Testis (tissue), 3 donors: ENCODE data around the gene CMTM7. TPM values are rescaled to one million over a fixed set of nuclear protein-coding genes. Genes with fewer than 3 reads are reported as not detected.
A peak's percentile ranks its signal among the peaks of the same experiment; 100 is the strongest.

Experiments used
- DNase-seq: peaks from one replicate; pipeline ENCODE4 v3.0.0-alpha.2; 2019
- H3K27ac ChIP-seq, 2 donors: fragments of 200-600 bp; sonication (generic); one replicate each; pipeline ENCODE4 v1.5.1; 2019
- H3K27me3 ChIP-seq: fragments of 200-600 bp; sonication (generic); one replicate; pipeline ENCODE4 v1.5.1; 2019
- H3K36me3 ChIP-seq: fragments of 200-600 bp; sonication (generic); one replicate; pipeline ENCODE4 v1.5.1; 2017; ENCODE audit warnings: low read depth; ENCODE audit errors: missing control alignments
- H3K4me1 ChIP-seq: fragments of 200-600 bp; sonication (generic); one replicate; pipeline ENCODE4 v1.5.1; 2019
- H3K4me3 ChIP-seq, 2 donors: fragments of 200-600 bp; sonication (generic); one replicate each; pipeline ENCODE4 v1.5.1; 2017 to 2019
- H3K9me3 ChIP-seq: fragments of 200-600 bp; sonication (generic); one replicate; pipeline ENCODE4 v1.5.1; 2017
- CTCF ChIP-seq, 3 experiments: fragments of 450-650 bp in 2 of 3; fragments of 200-600 bp in 1 of 3; sonication (generic) in 1 of 3; IDR thresholded peaks; one replicate each; pipeline ENCODE4 v1.5.1; 2016 to 2019; ENCODE audit warnings: antibody characterized with exemption in 3 of 3, mild to moderate bottlenecking in 2 of 3, moderate library complexity in 1 of 3
- POLR2A ChIP-seq: fragments of 450-650 bp; IDR thresholded peaks from one replicate; pipeline ENCODE4 v1.6.1; 2017; ENCODE audit warnings: antibody characterized with exemption, mild to moderate bottlenecking, moderate library complexity
- WGBS, 2 donors: methylation state at CpG; one replicate each; pipeline ENCODE4 v1.1.5; 2018; 5-methylcytosine and 5-hydroxymethylcytosine counted together
- intact Hi-C: fragments of 100-400 bp; cut with DNase I; formaldehyde crosslinking; loops from one replicate; pipeline ENCODE4 v1.15.1; 2023; ENCODE audit warnings: low total_unique reads
- polyA plus RNA-seq: library from polyadenylated mRNA; stranded (reverse); fragments of 350-450 nt; fragmentation: Illumina TruSeq; extraction: RNeasy Lipid Tissue Mini Kit (QIAGEN cat#74804); gene quantifications from one replicate; pipeline ENCODE4 v1.2.3, GENCODE V29; 2014; ENCODE audit warnings: low read depth, low replicate concordance; ENCODE audit not compliant: insufficient read depth
- total RNA-seq, 2 donors: library from RNA; depleted of rRNA; stranded (reverse); fragments of >200 nt; gene quantifications; one replicate each; pipeline ENCODE4 v1.2.3, GENCODE V29; 2016

CMTM7 gene
- total and polyA plus RNA-seq, 3 donors from 2014 or later: 15.0 to 40.9 (median 19.7) TPM

- no peak overlapping the region for H3K27ac ChIP-seq
- no peak for DNase-seq
- intact Hi-C loops: no loop called here
These were observed 6.9 kb downstream of the CMTM7 start for GRCh38 chr3:32398531-32398930.

GRCh38 chr3:32399030-32399620 lies 7.5 kb downstream of the CMTM7 start:
- no peak for DNase-seq
- H3K36me3 ChIP-seq: no peaks in the 10 kb centered on the region
- WGBS, 2 donors: 32 to 65% methylated on average over 2 of the region's 2 CpGs
- H3K4me3 ChIP-seq: no peak overlapping the region
- H3K9me3 ChIP-seq: no peaks in the 10 kb centered on the region
- no peak overlapping the region for H3K27ac ChIP-seq
- peaks cover 8% of the 10 kb centered on the region for H3K4me1 ChIP-seq
- no peaks in the 10 kb centered on the region for H3K27me3 ChIP-seq
- intact Hi-C loops: no loop called here
- TF ChIP-seq CTCF (IDR thresholded peaks at IDR 0.05): peak in 2 of 3 experiments; percentile 14 to 66
- TF ChIP-seq POLR2A: no peak

More at GRCh38 chr3:32398531-32398930, 6.9 kb downstream of the CMTM7 start:
- Histone ChIP-seq H3K9me3 (no peaks in the 10 kb centered on the region), H3K36me3 (no peaks in the 10 kb centered on the region), H3K27me3 (no peaks in the 10 kb centered on the region), H3K4me1 (peaks cover 8% of the 10 kb centered on the region), H3K4me3 (no peak overlapping the region)
- TF ChIP-seq POLR2A (no peak), CTCF (IDR thresholded peaks at IDR 0.05) (no peak)
- WGBS, 2 donors: 76% methylated on average over 10 of the region's 10 CpGs

GRCh38 chr3:32401126-32401525 lies 9.5 kb downstream of the CMTM7 start:
- intact Hi-C loops: no loop called here
- 10 to 15% methylated on average over 10 to 11 of the region's 11 CpGs for WGBS, 2 donors
- H3K4me3 ChIP-seq: peak overlapping the region; percentile 41 to 65
- peaks cover 8% of the 10 kb centered on the region for H3K4me1 ChIP-seq
- H3K36me3 ChIP-seq: no peaks in the 10 kb centered on the region
- TF ChIP-seq POLR2A: no peak
- no peak for TF ChIP-seq CTCF (IDR thresholded peaks at IDR 0.05)
- H3K9me3 ChIP-seq: no peaks in the 10 kb centered on the region
- H3K27ac ChIP-seq: peak overlapping the region; percentile 70 to 86
- DNase-seq: no peak
- no peaks in the 10 kb centered on the region for H3K27me3 ChIP-seq

GRCh38 chr3:32401556-32402081 lies 10.0 kb downstream of the CMTM7 start:
- intact Hi-C loops: no loop called here
- no peaks in the 10 kb centered on the region for H3K36me3 ChIP-seq
- no peaks in the 10 kb centered on the region for H3K9me3 ChIP-seq
- TF ChIP-seq CTCF (IDR thresholded peaks at IDR 0.05): peak in 1 of 3 experiments; percentile 5
- TF ChIP-seq POLR2A: no peak
- H3K4me1 ChIP-seq: peaks cover 8% of the 10 kb centered on the region
- peak overlapping the region; percentile 70 to 86 for H3K27ac ChIP-seq
- peak; percentile 87 for DNase-seq
- H3K27me3 ChIP-seq: no peaks in the 10 kb centered on the region
- H3K4me3 ChIP-seq: peak overlapping the region; percentile 41 to 65
- WGBS, 2 donors: 2% methylated on average over 12 to 35 of the region's 41 CpGs

- WGBS, 2 donors: 78 to 81% methylated on average over 3 of the region's 3 CpGs
- Histone ChIP-seq H3K4me3 (no peak overlapping the region), H3K27ac (peak overlapping the region in 1 of 2 donors; percentile 10), H3K36me3 (no peaks in the 10 kb centered on the region), H3K9me3 (no peaks in the 10 kb centered on the region), H3K27me3 (no peaks in the 10 kb centered on the region), H3K4me1 (peaks cover 14% of the 10 kb centered on the region)
- no peak for DNase-seq
- TF ChIP-seq POLR2A: no peak
- TF ChIP-seq CTCF (IDR thresholded peaks at IDR 0.05): no peak
- intact Hi-C loops: no loop called here
These were observed 12.0 kb downstream of the CMTM7 start for GRCh38 chr3:32403663-32404062.
